ENCODE results near the gene RBM15. TPM values are rescaled to one million over a fixed set of nuclear protein-coding genes. Genes with fewer than 3 reads are reported as not detected.

The RBM15 gene
- polyA plus RNA-seq, 1 of the 3 experiments (the other 2 are of a cell fraction): 3.8 TPM

DNA sequence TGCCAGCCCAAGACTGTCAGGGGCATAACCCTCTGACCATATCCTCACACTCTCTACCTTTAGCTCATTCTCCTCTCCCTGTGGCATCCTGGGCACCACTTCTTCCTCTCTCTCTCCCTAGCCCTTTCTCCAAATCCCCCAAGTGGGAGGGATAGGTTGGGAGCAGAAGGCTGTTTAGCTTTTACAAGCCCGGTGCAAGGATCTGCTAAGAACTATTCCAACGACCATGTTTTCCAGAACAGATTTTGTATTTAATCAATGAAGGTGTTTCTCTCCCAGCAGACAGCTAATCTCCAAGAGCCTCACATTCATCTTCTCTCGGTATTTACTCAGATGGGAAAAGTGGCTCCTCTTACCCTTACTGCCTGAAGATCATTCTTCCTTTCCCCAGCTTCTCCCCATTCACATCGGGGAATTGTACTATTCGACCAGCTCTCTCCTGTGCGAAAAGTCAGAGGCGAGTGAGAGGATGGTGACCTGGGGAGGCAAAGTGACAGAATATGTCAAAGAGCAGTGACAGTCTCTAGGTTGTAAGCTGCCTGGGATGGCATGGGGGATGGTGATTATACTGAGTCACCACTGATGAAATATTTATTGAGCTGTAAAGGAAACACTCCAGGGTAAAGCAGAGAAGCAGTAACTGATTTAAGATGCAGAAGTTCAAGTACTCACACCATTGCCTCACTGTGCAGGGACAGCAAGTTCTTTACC lies 47.0 kb upstream of the RBM15 start:
- CTCF ChIA-PET: interaction anchor here (0.8 to 6.5 kb wide), 8 partner anchors 13 to 204 kb away, joined by 3 to 37 read pairs (median 8); no protein-coding TSS in a partner anchor
- DNase-seq: no peak

DNA sequence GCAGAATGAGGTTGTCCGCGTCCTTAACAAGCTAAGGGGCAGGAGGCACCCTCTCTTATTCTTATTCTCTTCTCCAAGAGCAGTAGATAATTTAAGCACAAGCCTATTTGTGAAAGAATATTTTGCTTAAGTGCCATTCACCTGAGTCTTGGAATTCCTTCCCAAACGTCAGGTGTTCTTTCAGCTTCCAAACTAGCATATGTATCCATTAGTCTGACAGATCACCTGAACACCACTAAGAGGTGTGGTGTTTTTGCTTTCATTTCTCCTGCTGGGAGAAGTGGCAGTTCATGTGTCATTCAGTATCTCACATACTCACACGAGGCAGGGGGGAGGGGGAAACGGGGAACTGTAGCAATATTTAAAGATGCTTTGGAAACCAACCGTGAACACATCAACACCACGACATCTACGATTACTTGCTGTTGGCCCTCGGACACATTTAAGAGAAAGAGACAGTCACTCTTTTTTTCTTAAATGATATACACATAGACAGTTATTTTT lies 45.5 kb upstream of the RBM15 start:
- no peaks in the 10 kb centered on the region for H4K20me1 ChIP-seq (ENCODE audit: insufficient read depth)
- H3K9me3 ChIP-seq: no peaks in the 10 kb centered on the region
- 67% methylated on average over 9 of the region's 9 CpGs for WGBS (ENCODE audit: low lambda C conversion rate)
- no peak for DNase-seq
- H3K4me1 ChIP-seq (ENCODE audit: control insufficient read depth in 1 of 2, insufficient read depth in 2 of 2, low read depth in 1 of 2, low read length in 1 of 2): no peaks in the 10 kb centered on the region; a peak in 2 of 4 replicates
- H3K36me3 ChIP-seq (replicated peaks in 1 of 2; ENCODE audit: control insufficient read depth in 1 of 2, insufficient read depth in 2 of 2, low read length in 1 of 2): no peaks in the 10 kb centered on the region
- no peak overlapping the region for H3K4me2 ChIP-seq
- H2AFZ ChIP-seq (ENCODE audit: low read depth): no peak overlapping the region
- no peaks in the 10 kb centered on the region for H3K79me2 ChIP-seq (ENCODE audit: insufficient read depth)
- H3K4me3 ChIP-seq (ENCODE audit: low read depth in 2 of 2, low read length in 1 of 2): no peak overlapping the region
- ChIA-PET POLR2A (no interaction called here), CTCF (interaction anchor here (4.0 to 6.5 kb wide), 2 partner anchors 19 to 86 kb away, joined by 23 to 37 read pairs; no protein-coding TSS in a partner anchor)
- H3K27me3 ChIP-seq (ENCODE audit: insufficient read depth): 0 out of 2 replicates have a peak, but pooled peaks cover 14% of the 10 kb centered on the region
- no peak overlapping the region for H3K27ac ChIP-seq (ENCODE audit: low read depth in 2 of 2, low read length in 1 of 2)
- H3K9me2 ChIP-seq: no peaks in the 10 kb centered on the region
- H3K9ac ChIP-seq: no peak overlapping the region
- no peaks in the 10 kb centered on the region for H3F3A ChIP-seq (replicated peaks; ENCODE audit: insufficient read depth)
- TF ChIP-seq RAD21 (IDR thresholded peaks at IDR 0.05; ENCODE audit: low read length) (no peak), RCOR1 (IDR thresholded peaks at IDR 0.05; ENCODE audit: low read length) (no peak), CTCF (IDR thresholded peaks at IDR 0.05) (no peak), USF2 (IDR thresholded peaks at IDR 0.05; ENCODE audit: borderline replicate concordance, low read depth, low read length) (no peak), PBX3 (IDR thresholded peaks at IDR 0.05) (no peak), SIN3A (IDR thresholded peaks at IDR 0.05; ENCODE audit: borderline replicate concordance, low read depth, low read length) (no peak), USF1 (IDR thresholded peaks at IDR 0.05; ENCODE audit: borderline replicate concordance, low read depth) (no peak), POLR2AphosphoS5 (IDR thresholded peaks at IDR 0.05; ENCODE audit: low read depth, low read length) (no peak), FOXJ3 (CRISPR knock-in tag; IDR thresholded peaks at IDR 0.05) (no peak), RFX5 (IDR thresholded peaks at IDR 0.05; ENCODE audit: low read length) (no peak), EP300 (IDR thresholded peaks at IDR 0.05; ENCODE audit: borderline replicate concordance in 1 of 2, low read depth in 1 of 2, low read length in 1 of 2) (no peak), RXRA (IDR thresholded peaks at IDR 0.05; ENCODE audit: borderline replicate concordance, low read depth) (no peak), NRF1 (IDR thresholded peaks at IDR 0.05; ENCODE audit: low read depth, low read length) (no peak), TEAD4 (IDR thresholded peaks at IDR 0.05; ENCODE audit: borderline replicate concordance, insufficient read depth) (no peak), NFIC (IDR thresholded peaks at IDR 0.05; ENCODE audit: borderline replicate concordance) (no peak), MXI1 (IDR thresholded peaks at IDR 0.05; ENCODE audit: low read depth, low read length) (no peak), CHD2 (IDR thresholded peaks at IDR 0.05; ENCODE audit: low read length, partially characterized antibody) (no peak)

More for the DNA sequence above, 47.0 kb upstream of the RBM15 start:
- 71% methylated on average over 7 of the region's 7 CpGs for WGBS (ENCODE audit: low lambda C conversion rate)
- no peak overlapping the region for H3K27ac ChIP-seq (ENCODE audit: low read depth in 2 of 2, low read length in 1 of 2)
- H3K79me2 ChIP-seq (ENCODE audit: insufficient read depth): no peaks in the 10 kb centered on the region
- 0 out of 2 replicates have a peak, but pooled peaks cover 5% of the 10 kb centered on the region for H3K27me3 ChIP-seq (ENCODE audit: insufficient read depth)
- no peak overlapping the region for H3K4me2 ChIP-seq
- no peak overlapping the region for H2AFZ ChIP-seq (ENCODE audit: low read depth)
- POLR2A ChIA-PET: no interaction called here
- TF ChIP-seq RFX5 (IDR thresholded peaks at IDR 0.05; ENCODE audit: low read length) (no peak), CHD2 (IDR thresholded peaks at IDR 0.05; ENCODE audit: low read length, partially characterized antibody) (no peak), RAD21 (IDR thresholded peaks at IDR 0.05; ENCODE audit: low read length) (no peak), POLR2AphosphoS5 (IDR thresholded peaks at IDR 0.05; ENCODE audit: low read depth, low read length) (no peak), ELF1 (IDR thresholded peaks at IDR 0.05) (no peak), TAF1 (IDR thresholded peaks at IDR 0.05; ENCODE audit: borderline replicate concordance, low read depth, low read length) (no peak), YY1 (IDR thresholded peaks at IDR 0.05; ENCODE audit: low read depth) (no peak)
- TF ChIP-seq, protein P1, sequence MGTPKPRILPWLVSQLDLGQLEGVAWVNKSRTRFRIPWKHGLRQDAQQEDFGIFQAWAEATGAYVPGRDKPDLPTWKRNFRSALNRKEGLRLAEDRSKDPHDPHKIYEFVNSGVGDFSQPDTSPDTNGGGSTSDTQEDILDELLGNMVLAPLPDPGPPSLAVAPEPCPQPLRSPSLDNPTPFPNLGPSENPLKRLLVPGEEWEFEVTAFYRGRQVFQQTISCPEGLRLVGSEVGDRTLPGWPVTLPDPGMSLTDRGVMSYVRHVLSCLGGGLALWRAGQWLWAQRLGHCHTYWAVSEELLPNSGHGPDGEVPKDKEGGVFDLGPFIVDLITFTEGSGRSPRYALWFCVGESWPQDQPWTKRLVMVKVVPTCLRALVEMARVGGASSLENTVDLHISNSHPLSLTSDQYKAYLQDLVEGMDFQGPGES (IDR thresholded peaks at IDR 0.05; ENCODE audit: low read depth, low read length): no peak
- no peaks in the 10 kb centered on the region for H3K9me3 ChIP-seq
- H3K4me1 ChIP-seq (ENCODE audit: control insufficient read depth in 1 of 2, insufficient read depth in 2 of 2, low read depth in 1 of 2, low read length in 1 of 2): no peaks in the 10 kb centered on the region; a peak in 2 of 4 replicates
- no peaks in the 10 kb centered on the region for H3K36me3 ChIP-seq (replicated peaks in 1 of 2; ENCODE audit: control insufficient read depth in 1 of 2, insufficient read depth in 2 of 2, low read length in 1 of 2)
- H3F3A ChIP-seq (replicated peaks; ENCODE audit: insufficient read depth): no peaks in the 10 kb centered on the region
- no peak overlapping the region for H3K4me3 ChIP-seq (ENCODE audit: low read depth in 2 of 2, low read length in 1 of 2)
- no peak overlapping the region for H3K9ac ChIP-seq
- no peaks in the 10 kb centered on the region for H4K20me1 ChIP-seq (ENCODE audit: insufficient read depth)
- H3K9me2 ChIP-seq: no peaks in the 10 kb centered on the region

Measured in SK-N-SH (cell line).